Endothelial cell of umbilical vein (primary cell): Measurements from ENCODE around the gene TMEM14A.

Experiments used
- CTCF ChIP-seq, 2 donors: IDR thresholded peaks; 1 replicate in 1 of 2; 2 replicates in 1 of 2; pipeline ENCODE4 v1.5.1; 2011; ENCODE audit warnings: low read length in 2 of 2, mild to moderate bottlenecking in 2 of 2, moderate library complexity in 2 of 2, control low read depth in 1 of 2, inconsistent platforms in 1 of 2, low read depth in 1 of 2; ENCODE audit not compliant: insufficient read depth in 1 of 2; ENCODE audit errors: extremely low read depth in 1 of 2
- EZH2 ChIP-seq: IDR thresholded peaks from 2 replicates; pipeline ENCODE4 v1.6.1; 2012; ENCODE audit warnings: borderline replicate concordance, low read depth, mild to moderate bottlenecking, moderate library complexity, low read length, inconsistent platforms; ENCODE audit not compliant: severe bottlenecking
- JUN ChIP-seq: IDR thresholded peaks from 2 replicates; pipeline ENCODE4 v1.6.1; 2011; ENCODE audit warnings: borderline replicate concordance, low read depth; ENCODE audit not compliant: insufficient read length, insufficient read depth
- MYC ChIP-seq: IDR thresholded peaks from one replicate; pipeline ENCODE4 v1.6.1; 2011; ENCODE audit warnings: mild to moderate bottlenecking, low read depth, low read length
- POLR2A ChIP-seq: IDR thresholded peaks from 2 replicates; pipeline ENCODE4 v1.6.1; 2012; ENCODE audit warnings: low read depth, mild to moderate bottlenecking, control low read depth, low read length
- POLR2AphosphoS5 ChIP-seq: IDR thresholded peaks from 2 replicates; pipeline ENCODE4 v1.6.1; 2012; ENCODE audit warnings: low read depth, mild to moderate bottlenecking, control low read depth, low read length, moderate library complexity; ENCODE audit not compliant: insufficient read depth

GRCh38 chr6:52664186-52664990 lies 6.5 kb upstream of the TMEM14A start:
- TF ChIP-seq POLR2AphosphoS5 (peak; percentile 88), EZH2 (no peak), CTCF (IDR thresholded peaks at IDR 0.05; ENCODE audit: extremely low read depth in 1 of 2, insufficient read depth in 1 of 2, low read depth in 1 of 2, low read length in 2 of 2) (no peak), POLR2A (peak; percentile 96), MYC (no peak), JUN (no peak)
